Kidney (tissue), 22 donors: ENCODE data around the gene OR4C45. TPM values are rescaled to one million over a fixed set of nuclear protein-coding genes. Genes with fewer than 3 reads are reported as not detected.
A peak's percentile ranks its signal among the peaks of the same experiment; 100 is the strongest.
"Not testable (repeated sequence)": the region's sequence is repeated elsewhere in the genome, so short reads cannot be mapped to it uniquely, and the experiment has no call there.

ENCODE experiments used
- DNase-seq, 5 donors: peaks; one replicate each; pipeline ENCODE4 v3.0.0-alpha.2; 2013 to 2020
- FAIRE-seq: peaks from 2 replicates; lab custom pipeline; 2012; peaks lifted over from hg19 to GRCh38; lab: Jason Lieb, UNC
- H3K27ac ChIP-seq, 2 donors: one replicate each; pipeline ENCODE4 v1.7.0; 2013; ENCODE audit warnings: low read depth in 2 of 2, low read length in 2 of 2, inconsistent platforms in 1 of 2
- H3K27me3 ChIP-seq: one replicate; pipeline ENCODE4 v1.7.1; 2013; ENCODE audit warnings: low read length, inconsistent platforms; ENCODE audit not compliant: control insufficient read depth, insufficient read depth
- H3K36me3 ChIP-seq, 3 donors: one replicate each; pipeline versions ENCODE4 v1.7.0 to v1.7.1; 2013; ENCODE audit warnings: low read length in 3 of 3, control low read depth in 1 of 3, inconsistent platforms in 1 of 3; ENCODE audit not compliant: insufficient read depth in 3 of 3, control insufficient read depth in 2 of 3
- H3K4me1 ChIP-seq, 3 donors: one replicate each; pipeline versions ENCODE4 v1.7.0 to v1.7.1; 2013; ENCODE audit warnings: low read length in 3 of 3, inconsistent platforms in 1 of 3, low read depth in 1 of 3; ENCODE audit not compliant: control insufficient read depth in 2 of 3, insufficient read depth in 2 of 3
- H3K4me3 ChIP-seq, 3 donors: one replicate each; pipeline versions ENCODE4 v1.7.0 to v1.8.1; 2013; ENCODE audit warnings: low read length in 3 of 3, control low read depth in 1 of 3, inconsistent platforms in 1 of 3
- H3K9ac ChIP-seq, 3 donors: one replicate each; pipeline versions ENCODE4 v1.7.0 to v1.7.1; 2013; ENCODE audit warnings: low read length in 3 of 3, control low read depth in 1 of 3, inconsistent platforms in 1 of 3
- H3K9me3 ChIP-seq, 3 donors: one replicate each; pipeline versions ENCODE4 v1.7.0 to v1.7.1; 2013; ENCODE audit warnings: low read length in 3 of 3, control low read depth in 1 of 3, inconsistent platforms in 1 of 3; ENCODE audit not compliant: control insufficient read depth in 2 of 3, insufficient read depth in 1 of 3
- CTCF ChIP-seq: IDR thresholded peaks from 3 replicates; pipeline ENCODE4 v1.5.1; 2012; ENCODE audit warnings: mild to moderate bottlenecking, moderate library complexity, borderline replicate concordance; ENCODE audit not compliant: insufficient read depth; ENCODE audit errors: extremely low read depth
- intact Hi-C: fragments of 100-400 bp; cut with DNase I; formaldehyde crosslinking; loops from one replicate; pipeline ENCODE4 v1.11.1; 2022
- long read RNA-seq, 10 donors: library from polyadenylated mRNA in 1 of 10; unstranded in 1 of 10; transcript quantifications; one replicate each; pipeline ENCODE4 v2.0.0 and lab custom pipeline, GENCODE V29; 2021 to 2026
- polyA plus RNA-seq: library from polyadenylated mRNA; stranded (reverse); fragments of 350-450 nt; fragmentation: Illumina TruSeq; extraction: RNeasy Lipid Tissue Mini Kit (QIAGEN cat#74804); gene quantifications from one replicate; pipeline ENCODE4 v1.2.3, GENCODE V29; 2014; ENCODE audit warnings: low read depth, low replicate concordance; ENCODE audit not compliant: insufficient read depth
- total RNA-seq: library from RNA; stranded (reverse); fragmentation: NEBNext Ultra II Directional; extraction: Animal tissue kit (Norgen Biotek cat#: 25700); gene quantifications from one replicate; pipeline ENCODE4 v1.2.1, GENCODE V29; 2021
- donor health status: control.
- donor health status: control.
- donor health status: control.
- donor health status: control.
- donor health status: control.
- donor health status: DM: yes; HTN: yes; CAD: no.
- donor health status: Normal renal cell carcinoma (clear cell type).

The OR4C45 gene
- total RNA-seq (not detected), polyA plus RNA-seq (not detected)
- long read RNA-seq, donor 1: 0 reads
- long read RNA-seq, donor 2: 0 reads
- long read RNA-seq, donor 3: 0 reads
- long read RNA-seq, donor 4: 0 reads
- long read RNA-seq, donor 5: 0 reads
- long read RNA-seq, donor 6: 0 reads
- long read RNA-seq, donor 7: 0 reads
- long read RNA-seq, donor 8: 0 reads
- long read RNA-seq, donor 9: 0 reads
- long read RNA-seq, donor 10: 0 reads

GRCh38 chr11:50032574-50032973 is at the start of gene OR4C45:
TSS of gene OR4C45 (plus strand) at chr11:50032874.
- Histone ChIP-seq H3K4me3 (no peak within 1 kb of the TSS), H3K27me3 (no peaks in the 10 kb centered on the region), H3K36me3 (no peaks in the 10 kb centered on the region), H3K4me1 (no peaks in the 10 kb centered on the region), H3K9ac (no peak within 1 kb of the TSS), H3K9me3 (no peaks in the 10 kb centered on the region), H3K27ac (no peak within 1 kb of the TSS)
- TF ChIP-seq CTCF: no peak
- DNase-seq (no peak), FAIRE-seq (no peak)
- intact Hi-C loops: no loop called here

- Histone ChIP-seq H3K9ac (no peak overlapping the region), H3K36me3 (no peaks in the 10 kb centered on the region), H3K4me3 (no peak overlapping the region), H3K4me1 (no peaks in the 10 kb centered on the region), H3K9me3 (peaks cover 0 to 1% (median 0%) of the 10 kb centered on the region in 3 donors), H3K27ac (no peak overlapping the region), H3K27me3 (no peaks in the 10 kb centered on the region)
- DNase-seq: no peak
- intact Hi-C loops: no loop called here
- FAIRE-seq: no peak
- peak; percentile 52 for TF ChIP-seq CTCF
Measured at GRCh38 chr11:49995565-49995964, 37.1 kb upstream of the OR4C45 start.

- Histone ChIP-seq H3K36me3 (no peaks in the 10 kb centered on the region), H3K4me3 (no peak overlapping the region), H3K4me1 (no peaks in the 10 kb centered on the region), H3K9ac (no peak overlapping the region), H3K27ac (no peak overlapping the region), H3K9me3 (no peaks in the 10 kb centered on the region), H3K27me3 (no peaks in the 10 kb centered on the region)
- no peak for FAIRE-seq
- no peak for DNase-seq
- TF ChIP-seq CTCF: no peak
- intact Hi-C loops: no loop called here
Measured at GRCh38 chr11:50030193-50030592, 2.5 kb upstream of the OR4C45 start.

GRCh38 chr11:50036239-50036638 is 3.6 kb downstream of the OR4C45 start:
- H3K9me3 ChIP-seq, FAIRE-seq, H3K27me3 ChIP-seq, intact Hi-C loops, H3K27ac ChIP-seq, H3K4me1 ChIP-seq, H3K4me3 ChIP-seq, H3K36me3 ChIP-seq, DNase-seq, H3K9ac ChIP-seq: not testable (repeated sequence)
